HG03575 (cell line): ENCODE measurements around the gene KCNQ5.
A peak's percentile ranks its signal among the peaks of the same experiment; 100 is the strongest.
"Not testable (repeated sequence)": the region's sequence is repeated elsewhere in the genome, so short reads cannot be mapped to it uniquely, and the experiment has no call there.

Source experiments
- ATAC-seq: cut with Tn5 transposase; IDR thresholded peaks from one replicate; pipeline ENCODE4 v1.9.1; 2021; ENCODE audit not compliant: unreplicated experiment, insufficient number of reproducible peaks, low FRiP score; ENCODE audit errors: extremely low read depth

The KCNQ5 gene

DNA sequence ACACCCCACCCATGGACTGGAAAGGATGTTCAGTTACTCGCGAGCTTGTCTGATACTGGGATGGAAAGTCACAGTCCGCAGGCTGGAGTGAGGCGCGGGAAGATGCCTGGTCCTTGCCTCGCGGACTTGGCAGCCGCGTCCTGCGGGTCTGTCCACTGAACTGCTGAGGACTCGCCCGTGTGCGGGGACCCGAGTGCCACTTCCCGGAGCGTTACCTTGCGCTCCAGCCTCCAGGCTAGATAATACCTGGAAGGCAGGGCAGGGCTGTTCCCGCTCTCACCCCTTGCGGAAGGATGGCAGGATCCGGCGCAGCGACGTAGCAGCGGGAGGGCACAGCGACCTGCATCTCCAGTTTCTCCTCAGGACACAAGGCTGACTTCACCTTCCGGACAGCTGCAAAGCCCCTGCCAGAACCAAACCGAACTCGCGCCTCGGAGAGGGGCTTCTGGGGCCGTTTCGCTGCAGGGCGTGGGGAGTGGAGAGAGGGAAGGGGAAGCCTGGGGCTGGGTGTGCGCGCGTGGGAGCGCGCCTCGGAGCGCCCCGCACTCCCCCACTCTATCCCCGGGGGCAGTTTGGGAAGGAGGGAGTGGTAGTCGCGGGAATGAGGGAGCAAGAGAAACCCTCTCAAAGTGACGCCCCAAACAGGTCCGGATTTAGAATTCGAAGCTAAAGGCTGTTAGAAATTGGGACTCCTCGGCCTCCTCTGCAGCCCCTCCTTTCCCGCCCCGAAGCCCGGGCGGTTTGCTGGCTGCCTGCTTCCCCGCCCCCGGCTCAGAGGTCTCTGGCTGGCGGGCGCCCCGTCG, at the start of gene KCNQ5:
Gene KCNQ5 (plus strand): TSS at position 774 of the 803 bp plus-strand sequence.
- ATAC-seq = no peak

DNA sequence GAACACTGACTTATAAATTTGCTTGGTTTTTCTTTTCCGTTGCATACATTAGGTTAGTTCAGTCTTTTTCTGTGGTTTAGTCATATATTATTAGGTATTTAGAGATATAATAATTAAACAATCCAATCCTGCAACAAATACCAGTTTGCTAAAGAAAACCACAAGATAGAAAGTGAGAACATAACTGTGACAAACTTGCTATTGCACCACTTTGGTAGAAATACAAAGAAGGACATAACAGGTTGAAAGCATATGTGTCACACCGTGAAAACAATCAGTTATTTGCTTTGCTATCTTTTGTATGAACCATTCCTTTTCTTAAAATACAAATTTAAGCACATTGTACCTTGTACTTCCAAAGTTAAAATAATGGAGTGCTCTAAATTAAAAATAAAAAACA, 42.0 kb upstream of the KCNQ5 start:
- no peak for ATAC-seq

DNA sequence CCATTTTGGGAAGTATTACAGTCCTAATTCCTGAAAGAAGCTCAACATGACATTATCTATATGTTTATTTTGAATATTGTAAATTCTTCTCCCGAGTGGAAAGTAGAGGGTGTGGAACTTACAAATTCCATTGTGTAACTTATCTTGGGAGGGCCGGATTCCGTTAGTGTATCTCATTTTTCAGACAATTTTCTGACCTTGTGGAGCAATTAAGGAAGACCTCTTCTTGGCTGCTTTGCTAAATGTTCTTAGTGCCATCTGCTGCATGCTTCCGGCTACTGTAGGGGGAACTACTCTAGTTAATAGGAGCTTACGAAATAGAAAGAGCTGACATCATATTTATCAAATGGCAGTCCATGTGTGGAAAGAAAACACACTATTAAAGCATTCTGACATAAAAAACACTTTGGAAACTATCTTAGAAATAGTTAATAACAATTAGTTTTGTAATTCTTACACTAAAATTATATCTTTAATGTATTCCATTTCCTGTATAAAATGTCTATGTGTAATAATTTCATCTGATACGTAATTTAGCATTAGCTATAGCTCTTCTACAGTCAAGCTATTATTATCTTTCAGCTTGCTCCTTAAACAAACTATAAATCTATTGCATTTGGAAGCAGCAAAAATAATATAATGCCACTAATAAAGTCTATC, 41.5 kb upstream of the KCNQ5 start:
- no peak for ATAC-seq

DNA sequence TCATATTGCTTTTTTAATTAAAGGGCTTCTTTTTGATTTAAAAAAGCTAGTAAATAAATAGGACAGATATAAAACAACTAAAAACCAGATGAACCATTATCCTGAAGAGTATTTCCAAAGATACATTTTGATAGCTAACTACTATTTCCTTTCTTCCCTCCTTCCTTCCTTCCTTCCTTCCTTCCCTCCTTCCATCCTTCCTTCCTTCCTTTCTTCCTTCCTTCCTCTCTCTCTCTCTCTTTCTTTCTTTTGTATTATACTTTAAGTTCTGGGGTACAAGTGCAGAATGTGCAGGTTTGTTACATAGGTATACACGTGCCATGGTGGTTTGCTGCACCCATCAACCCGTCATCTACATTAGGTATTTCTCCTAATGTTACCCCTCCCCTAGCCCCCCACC, 40.9 kb upstream of the KCNQ5 start:
- not testable (repeated sequence) for ATAC-seq

DNA sequence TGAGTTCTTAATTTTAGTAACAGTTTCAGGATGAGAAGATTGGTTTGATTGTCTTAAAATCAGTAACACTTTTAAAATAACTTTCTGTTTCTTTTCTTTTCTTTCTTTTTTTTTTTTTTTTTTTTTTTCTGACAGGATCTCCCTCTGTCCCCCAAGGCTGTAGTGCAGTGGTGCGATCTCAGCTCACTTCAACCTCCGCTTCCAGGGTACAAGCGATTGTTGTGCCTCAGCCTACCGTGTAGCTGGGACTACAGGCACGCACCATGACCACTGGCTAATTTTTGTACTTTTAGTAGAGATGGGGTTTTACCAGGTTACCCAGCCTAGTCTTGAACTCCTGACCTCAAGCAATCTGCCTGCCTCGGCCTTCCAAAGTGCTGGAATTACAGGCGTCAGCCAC, 33.7 kb upstream of the KCNQ5 start:
- no peak for ATAC-seq

DNA sequence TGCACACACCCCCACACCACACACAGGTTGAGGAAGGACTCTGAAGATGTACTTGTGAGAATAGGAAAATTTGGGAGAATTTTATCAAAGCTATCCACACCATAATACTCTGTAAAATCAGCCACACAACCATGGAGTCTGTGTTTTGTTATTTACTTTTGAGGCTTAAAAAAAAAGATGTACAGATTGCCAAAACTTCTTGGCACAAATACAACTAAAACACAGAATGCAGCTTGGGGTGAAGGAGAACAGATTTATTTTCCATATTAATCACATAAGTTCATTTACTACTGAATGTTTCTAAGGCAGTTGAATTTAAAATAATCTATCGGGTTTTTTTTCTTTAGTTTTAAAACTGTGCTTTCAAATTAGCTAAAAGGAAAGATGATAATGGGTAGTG, 32.8 kb upstream of the KCNQ5 start:
- no peak for ATAC-seq

DNA sequence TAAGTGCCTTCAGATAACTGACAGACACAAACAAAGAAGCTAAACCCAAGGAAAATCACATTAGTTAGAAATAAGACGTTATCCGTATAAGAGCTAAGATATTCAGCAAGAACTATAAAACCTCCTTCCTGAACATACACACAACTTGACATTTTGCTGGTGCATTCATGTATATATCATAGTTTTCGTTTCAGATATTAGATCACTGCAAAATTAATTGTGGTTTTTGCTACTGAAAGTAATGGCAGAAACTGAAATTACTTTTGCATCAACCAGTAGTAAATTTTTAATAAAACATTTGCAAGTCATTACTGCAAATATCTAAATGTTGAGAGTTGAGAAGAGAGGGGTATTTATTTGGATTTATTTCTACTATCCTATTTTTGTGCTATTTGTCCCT, 26.1 kb upstream of the KCNQ5 start:
- ATAC-seq = no peak

DNA sequence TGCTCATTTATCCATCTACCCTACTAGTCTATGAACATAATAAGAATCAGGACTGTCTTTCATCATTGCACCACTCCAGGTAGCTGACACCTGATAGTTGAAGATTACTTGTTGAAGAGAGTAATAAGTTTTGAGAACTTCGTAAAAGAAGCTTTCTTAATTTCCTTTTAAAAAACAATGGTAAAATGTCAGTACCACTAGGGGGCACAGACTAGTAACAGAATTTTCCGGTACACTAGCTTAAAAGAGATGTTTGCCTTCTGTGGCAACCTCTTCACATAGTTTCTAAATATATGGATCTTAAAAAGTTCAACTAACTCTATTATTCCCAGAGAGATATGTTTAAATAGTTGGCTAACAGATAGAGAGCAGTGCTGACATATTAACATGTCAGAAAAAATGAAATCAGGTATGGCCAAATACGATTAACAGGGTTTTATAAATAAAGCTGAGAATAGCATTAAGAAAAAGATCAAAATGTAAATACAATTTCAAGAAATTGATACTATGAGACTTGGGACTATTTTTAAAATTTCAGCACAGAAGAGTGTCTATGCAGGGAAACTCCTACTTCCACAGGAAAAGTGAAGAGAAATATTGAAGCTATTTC, 5.4 kb upstream of the KCNQ5 start:
- no peak for ATAC-seq

DNA sequence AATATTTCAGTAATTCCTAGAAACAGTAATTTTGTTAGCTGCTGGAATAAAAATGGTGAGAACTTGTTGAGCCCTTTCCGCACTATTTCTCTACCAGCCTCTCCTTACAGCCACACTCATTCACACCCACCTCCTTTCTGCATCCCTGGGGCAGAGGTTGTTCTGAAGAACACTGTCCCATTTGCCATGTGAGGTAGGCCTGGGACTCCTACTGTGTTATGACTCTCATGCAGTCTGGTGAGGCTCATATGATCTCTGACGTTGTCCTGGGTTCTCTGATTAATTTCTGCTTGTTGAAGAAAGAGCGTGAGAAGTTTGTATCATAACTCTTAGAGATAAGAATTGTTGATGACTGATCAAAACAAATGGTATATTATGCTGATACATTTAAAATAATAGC, 4.1 kb upstream of the KCNQ5 start:
- ATAC-seq = no peak

DNA sequence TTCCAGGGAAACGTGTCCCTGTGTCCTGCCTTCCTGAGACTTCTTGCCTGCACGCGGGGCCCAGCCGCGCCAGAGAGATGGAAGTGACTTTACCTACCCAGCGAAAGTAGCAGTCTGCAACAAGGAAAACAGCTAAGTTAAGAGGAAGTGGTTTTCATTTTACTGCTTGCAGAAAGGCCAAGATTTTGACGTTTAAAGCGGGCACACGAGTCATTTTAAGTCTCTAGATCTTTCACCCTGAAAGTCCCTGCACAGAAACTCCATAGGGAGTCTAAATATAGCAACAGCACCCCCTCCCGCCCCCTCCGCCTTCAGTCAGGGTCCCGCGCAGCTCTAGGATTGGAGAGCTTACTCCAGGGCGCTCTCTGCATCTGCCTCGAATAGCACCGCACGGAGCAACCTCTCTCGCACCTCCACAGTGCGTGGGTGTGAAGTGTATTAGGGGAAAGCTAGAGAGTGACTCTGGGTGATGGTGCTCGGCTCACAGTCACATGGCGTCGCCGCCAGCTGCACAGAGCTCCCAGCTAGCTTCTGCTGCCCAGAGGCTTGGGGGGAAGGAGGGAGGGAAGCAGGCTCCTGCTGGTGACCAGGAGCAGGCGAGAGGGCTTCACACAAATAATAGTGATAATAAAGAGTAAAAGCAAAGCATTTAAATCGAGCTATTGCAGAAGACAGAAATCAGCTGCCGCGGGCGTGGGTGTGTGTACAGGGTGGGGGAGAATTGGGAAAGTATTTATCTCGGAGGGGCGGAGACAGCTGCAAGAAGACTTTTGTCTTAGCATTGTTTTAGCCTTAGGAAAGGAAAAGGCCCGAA, 1.8 kb upstream of the KCNQ5 start:
- ATAC-seq = peak; percentile 70

DNA sequence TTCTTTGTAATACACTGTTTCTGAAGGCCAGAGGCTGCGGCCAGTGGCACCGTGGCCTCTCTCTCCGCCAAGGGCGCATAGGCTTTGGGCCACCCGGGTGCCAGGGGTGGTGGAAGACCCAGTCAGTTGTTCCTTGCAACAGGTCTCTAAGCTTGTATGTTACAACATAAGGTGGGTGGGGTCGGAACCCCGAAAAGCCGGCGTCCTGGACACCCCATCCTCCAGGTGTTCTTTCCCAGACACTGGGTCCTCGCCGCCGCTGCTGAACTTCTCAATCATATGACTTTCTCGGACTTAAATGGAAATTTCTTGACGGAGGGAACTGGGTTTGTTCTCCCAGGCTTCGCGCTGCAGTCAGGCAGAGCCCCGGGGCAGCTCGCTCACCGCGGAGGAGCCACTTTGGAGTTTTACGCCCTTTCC, 983 bp upstream of the KCNQ5 start:
- no peak for ATAC-seq

DNA sequence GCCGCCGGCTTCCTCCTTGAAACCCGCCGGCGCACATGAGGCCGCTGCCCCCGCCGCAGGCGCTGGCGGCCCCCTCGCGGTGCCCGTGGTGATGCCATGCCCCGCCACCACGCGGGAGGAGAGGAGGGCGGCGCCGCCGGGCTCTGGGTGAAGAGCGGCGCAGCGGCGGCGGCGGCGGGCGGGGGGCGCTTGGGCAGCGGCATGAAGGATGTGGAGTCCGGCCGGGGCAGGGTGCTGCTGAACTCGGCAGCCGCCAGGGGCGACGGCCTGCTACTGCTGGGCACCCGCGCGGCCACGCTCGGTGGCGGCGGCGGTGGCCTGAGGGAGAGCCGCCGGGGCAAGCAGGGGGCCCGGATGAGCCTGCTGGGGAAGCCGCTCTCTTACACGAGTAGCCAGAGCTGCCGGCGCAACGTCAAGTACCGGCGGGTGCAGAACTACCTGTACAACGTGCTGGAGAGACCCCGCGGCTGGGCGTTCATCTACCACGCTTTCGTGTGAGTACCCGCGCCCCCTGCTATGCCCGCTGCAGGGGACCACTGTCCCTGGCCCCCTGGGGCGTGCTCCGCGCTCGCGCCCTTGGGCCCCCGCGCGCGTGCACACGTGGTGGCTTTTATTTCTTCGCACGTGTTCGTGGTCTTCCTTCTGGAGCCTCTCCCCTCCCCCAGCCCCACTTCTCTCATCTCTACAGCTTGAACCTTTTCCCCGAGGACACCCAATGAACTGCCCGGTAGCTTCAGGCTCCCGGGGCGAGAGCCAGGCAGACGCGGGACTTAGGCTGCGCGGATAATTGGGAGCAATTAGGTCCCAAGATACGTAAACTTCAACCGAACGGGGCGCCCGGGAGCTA, 453 bp downstream of the KCNQ5 start:
- no peak for ATAC-seq

DNA sequence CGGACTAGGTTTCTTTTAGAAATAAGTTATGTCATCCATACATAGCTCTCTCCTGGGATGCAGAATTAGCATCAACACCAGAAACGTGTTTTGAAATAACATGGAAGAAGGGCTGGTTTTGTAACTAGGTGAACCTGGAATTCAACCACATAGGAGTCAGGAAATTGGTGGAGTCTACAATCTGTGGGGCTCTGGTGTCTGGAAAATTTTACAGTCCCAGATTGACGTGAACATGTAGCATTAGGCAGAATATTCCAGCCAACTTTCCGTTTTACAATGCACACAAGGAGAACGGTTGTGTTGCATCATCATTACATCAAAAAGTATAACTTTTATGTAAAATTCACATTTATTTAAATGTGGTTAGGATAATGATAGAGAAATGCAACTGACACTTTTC, 1.9 kb downstream of the KCNQ5 start:
- no peak for ATAC-seq

DNA sequence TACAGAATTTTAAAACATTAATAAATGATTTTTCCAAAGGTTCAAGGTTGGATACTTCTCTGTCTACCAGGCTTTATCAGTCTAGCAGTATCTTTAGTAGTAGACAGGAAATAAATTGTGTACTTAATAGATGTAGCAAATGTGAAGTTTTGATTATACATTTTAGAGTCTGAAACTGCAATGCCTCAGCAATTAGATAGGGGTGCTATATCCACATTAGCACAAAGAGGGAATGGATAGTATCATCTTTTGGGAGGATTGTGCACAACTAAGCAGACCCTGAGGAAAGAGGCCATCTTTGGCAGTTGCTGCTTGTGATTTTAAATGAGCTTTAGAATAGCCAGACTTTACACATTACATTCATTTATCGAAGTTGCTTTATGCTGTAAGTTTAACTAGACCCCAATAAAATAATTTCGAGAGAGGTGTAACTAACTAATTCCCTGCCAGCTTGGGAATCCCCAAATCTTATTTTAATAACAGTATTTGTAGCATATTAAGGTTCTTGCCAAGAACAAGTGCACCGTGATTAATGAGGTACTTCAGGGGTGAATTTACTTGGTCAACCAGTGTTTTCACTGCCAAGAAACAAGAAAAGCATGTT, 2.8 kb downstream of the KCNQ5 start:
- ATAC-seq = no peak

DNA sequence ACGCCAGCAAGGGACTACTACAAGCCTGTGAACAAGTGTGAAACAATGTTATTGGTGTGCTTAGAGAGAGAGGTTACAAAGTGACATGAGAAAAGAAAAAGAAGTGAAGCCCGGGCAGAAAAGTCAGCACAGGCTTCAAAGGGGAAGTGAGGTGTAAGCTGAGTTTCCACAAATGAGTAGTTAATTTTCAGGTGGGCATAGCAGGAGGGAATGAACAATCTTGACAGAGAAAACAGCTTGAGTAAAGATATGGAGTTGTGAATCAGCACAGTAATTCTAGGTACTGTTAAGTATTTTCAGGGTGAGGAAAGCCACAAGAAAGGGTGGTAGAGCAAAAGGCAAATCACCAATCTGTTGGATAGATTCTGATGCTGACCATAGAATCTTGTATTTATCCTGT, 4.3 kb downstream of the KCNQ5 start:
- peak; percentile 58 for ATAC-seq

DNA sequence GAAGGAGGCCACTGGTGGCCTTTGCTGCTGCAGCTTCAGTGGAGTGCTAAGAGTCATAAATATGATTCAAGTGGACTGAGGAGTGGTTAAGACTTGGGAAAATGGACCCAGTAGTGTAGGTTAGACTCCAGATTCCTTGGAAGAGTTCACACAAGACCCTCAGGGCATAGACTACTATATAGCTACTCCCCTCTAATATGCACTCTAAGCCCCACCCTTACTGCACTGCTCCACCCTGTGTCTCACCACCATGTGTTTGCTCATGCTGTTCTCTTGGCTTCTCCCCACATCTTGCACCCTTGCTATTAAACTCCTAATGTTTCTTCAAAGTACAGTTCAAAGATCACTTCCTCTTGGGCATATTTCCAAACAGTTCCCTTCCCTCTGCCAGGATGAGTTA, 5.7 kb downstream of the KCNQ5 start:
- no peak for ATAC-seq

DNA sequence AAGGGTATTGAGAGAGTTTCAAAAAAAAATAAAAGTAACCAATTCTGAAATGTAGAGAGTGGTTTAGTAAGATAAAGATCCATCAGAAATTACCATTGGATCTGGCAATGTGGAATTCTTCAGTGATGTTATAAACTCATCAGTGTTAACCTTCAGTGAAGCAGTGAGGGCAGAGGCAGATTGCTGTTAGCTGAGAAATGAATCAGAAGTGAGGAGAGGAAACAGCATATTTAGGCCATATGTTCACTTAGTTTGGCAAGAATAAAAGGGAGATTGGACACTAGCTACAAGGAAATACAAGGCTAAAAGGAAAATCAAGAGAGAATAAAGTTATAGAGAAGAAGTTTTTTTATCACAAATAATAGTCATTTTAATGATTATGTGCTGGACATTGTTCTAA, 9.6 kb downstream of the KCNQ5 start:
- no peak for ATAC-seq

DNA sequence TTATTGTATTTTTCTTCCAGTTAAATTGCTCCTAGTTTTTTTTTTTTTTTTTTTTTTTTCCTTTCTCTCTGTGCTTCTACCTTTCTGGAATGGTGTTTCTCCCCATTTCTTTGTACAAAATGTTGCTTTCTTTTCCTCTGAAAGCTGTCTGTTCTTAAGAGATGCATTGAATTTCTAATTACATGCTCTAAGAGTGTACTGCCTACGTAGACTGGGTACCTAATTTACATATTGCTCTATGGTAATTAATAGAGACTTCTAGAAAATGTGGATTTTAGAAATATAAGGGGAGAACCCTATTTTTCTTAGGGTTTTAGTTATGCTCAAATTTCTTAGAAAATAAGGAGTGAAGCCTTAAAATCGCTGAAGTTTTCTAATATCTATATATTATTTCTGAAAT, 13.8 kb downstream of the KCNQ5 start:
- ATAC-seq = no peak
